Lower leg skin (tissue), 3 donors: ENCODE results near the gene EPN1.

Experiments
- POLR2A ChIP-seq, 2 donors: fragments of 450-650 bp; IDR thresholded peaks; one replicate each; pipeline ENCODE4 v1.6.1; 2016 to 2017; ENCODE audit warnings: antibody characterized with exemption in 2 of 2, mild to moderate bottlenecking in 1 of 2, moderate library complexity in 1 of 2
- TF ChIP-seq, protein P1 (sequence below), 3 donors: fragments of 450-650 bp; IDR thresholded peaks; one replicate each; pipeline ENCODE4 v1.5.1; 2016; ENCODE audit warnings: antibody characterized with exemption in 3 of 3, mild to moderate bottlenecking in 3 of 3, moderate library complexity in 2 of 3

DNA sequence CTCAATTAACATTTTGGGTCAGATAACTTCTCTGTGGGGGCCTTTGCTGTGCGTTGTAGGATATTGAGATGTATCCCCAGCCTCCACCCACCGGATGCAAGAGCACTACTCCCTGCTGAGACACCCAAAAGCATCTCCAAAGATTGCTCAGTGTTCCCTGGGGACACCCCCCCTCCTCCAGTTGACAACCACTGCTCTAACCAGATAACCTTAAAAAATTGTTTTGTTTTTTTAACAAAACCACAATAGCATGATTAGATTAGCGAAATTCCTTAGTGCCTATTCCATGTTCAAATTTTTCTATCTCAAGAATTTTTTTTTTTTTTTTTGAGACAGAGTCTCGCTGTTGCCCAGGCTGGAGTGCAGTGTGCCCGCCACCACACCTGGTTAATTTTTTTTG, 2.6 kb upstream of the EPN1 start:
- TF ChIP-seq POLR2A (IDR thresholded peaks at IDR 0.05) = no peak
- TF ChIP-seq, protein P1, sequence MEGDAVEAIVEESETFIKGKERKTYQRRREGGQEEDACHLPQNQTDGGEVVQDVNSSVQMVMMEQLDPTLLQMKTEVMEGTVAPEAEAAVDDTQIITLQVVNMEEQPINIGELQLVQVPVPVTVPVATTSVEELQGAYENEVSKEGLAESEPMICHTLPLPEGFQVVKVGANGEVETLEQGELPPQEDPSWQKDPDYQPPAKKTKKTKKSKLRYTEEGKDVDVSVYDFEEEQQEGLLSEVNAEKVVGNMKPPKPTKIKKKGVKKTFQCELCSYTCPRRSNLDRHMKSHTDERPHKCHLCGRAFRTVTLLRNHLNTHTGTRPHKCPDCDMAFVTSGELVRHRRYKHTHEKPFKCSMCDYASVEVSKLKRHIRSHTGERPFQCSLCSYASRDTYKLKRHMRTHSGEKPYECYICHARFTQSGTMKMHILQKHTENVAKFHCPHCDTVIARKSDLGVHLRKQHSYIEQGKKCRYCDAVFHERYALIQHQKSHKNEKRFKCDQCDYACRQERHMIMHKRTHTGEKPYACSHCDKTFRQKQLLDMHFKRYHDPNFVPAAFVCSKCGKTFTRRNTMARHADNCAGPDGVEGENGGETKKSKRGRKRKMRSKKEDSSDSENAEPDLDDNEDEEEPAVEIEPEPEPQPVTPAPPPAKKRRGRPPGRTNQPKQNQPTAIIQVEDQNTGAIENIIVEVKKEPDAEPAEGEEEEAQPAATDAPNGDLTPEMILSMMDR (IDR thresholded peaks at IDR 0.05) = no peak
